Breast epithelium (tissue), 3 donors: ENCODE results near the gene MYO1H.
A peak's percentile ranks its signal among the peaks of the same experiment; 100 is the strongest.

Source experiments
- POLR2AphosphoS5 ChIP-seq, 3 donors: sonication (generic); formaldehyde crosslinking; IDR thresholded peaks; one replicate each; pipeline ENCODE4 v1.6.1; 2017; ENCODE audit warnings: antibody characterized with exemption in 3 of 3
- TF ChIP-seq, protein P1 (sequence below), 3 donors: fragments of 450-650 bp; IDR thresholded peaks; one replicate each; pipeline ENCODE4 v1.5.1; 2016 to 2017; ENCODE audit warnings: antibody characterized with exemption in 3 of 3, mild to moderate bottlenecking in 3 of 3, moderate library complexity in 3 of 3

DNA sequence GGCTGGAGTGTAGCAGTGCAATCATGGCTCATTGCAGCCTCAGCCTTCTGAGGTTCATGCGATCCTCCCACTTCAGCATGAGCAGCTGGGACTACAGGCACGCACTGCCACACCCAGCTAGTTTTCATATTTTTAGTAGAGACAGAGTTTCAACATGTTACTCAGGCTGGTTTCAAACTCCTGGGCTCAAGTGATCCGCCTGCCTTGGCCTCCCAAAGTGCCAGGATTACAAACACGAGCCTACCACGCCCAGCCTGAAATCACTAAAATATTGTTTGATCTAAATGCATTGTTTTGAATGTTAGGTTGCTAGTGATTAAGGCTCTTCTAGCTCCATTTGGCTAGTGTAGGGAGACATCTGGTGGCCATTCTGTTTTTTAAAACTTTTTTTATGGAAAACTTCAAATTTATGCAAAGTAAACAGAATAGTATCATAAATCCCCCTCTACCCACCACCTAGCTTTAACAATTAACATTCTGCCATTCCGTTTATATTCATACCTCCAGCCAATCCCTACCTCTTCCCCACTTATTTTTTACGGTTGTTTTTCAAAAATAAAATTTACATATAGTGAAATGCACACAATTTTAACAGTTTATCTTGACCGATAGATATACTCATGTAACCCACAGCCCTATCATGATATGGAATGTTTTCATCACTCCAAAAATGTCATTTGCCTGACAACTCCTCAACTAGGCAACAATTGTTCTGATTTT lies 37.8 kb downstream of the MYO1H start:
- TF ChIP-seq, protein P1, sequence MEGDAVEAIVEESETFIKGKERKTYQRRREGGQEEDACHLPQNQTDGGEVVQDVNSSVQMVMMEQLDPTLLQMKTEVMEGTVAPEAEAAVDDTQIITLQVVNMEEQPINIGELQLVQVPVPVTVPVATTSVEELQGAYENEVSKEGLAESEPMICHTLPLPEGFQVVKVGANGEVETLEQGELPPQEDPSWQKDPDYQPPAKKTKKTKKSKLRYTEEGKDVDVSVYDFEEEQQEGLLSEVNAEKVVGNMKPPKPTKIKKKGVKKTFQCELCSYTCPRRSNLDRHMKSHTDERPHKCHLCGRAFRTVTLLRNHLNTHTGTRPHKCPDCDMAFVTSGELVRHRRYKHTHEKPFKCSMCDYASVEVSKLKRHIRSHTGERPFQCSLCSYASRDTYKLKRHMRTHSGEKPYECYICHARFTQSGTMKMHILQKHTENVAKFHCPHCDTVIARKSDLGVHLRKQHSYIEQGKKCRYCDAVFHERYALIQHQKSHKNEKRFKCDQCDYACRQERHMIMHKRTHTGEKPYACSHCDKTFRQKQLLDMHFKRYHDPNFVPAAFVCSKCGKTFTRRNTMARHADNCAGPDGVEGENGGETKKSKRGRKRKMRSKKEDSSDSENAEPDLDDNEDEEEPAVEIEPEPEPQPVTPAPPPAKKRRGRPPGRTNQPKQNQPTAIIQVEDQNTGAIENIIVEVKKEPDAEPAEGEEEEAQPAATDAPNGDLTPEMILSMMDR (IDR thresholded peaks at IDR 0.05): peak in 2 of 3 donors; percentile 28 to 61
- no peak for TF ChIP-seq POLR2AphosphoS5 (IDR thresholded peaks at IDR 0.05)
